Measurements from ENCODE around the gene FLYWCH1.

Gene FLYWCH1

GRCh38 chr16:2971134-2971984, 59.6 kb downstream of the FLYWCH1 start:
- no peak for FAIRE-seq

GRCh38 chr16:2971985-2972784, 60.5 kb downstream of the FLYWCH1 start:
- FAIRE-seq = no peak

- FAIRE-seq = no peak
Measured at GRCh38 chr16:2973093-2973492, 61.4 kb downstream of the FLYWCH1 start.

- no peak for FAIRE-seq
Measured at GRCh38 chr16:2973605-2974318, 62.0 kb downstream of the FLYWCH1 start.

GRCh38 chr16:2974319-2975056, 62.8 kb downstream of the FLYWCH1 start:
- no peak for FAIRE-seq

- no peak for FAIRE-seq
Measured at GRCh38 chr16:2975161-2975795, 63.5 kb downstream of the FLYWCH1 start.

- no peak for FAIRE-seq
Measured at GRCh38 chr16:2976201-2976600, 64.5 kb downstream of the FLYWCH1 start.

GRCh38 chr16:2976673-2977072, 64.9 kb downstream of the FLYWCH1 start:
- FAIRE-seq = no peak

GRCh38 chr16:2977440-2977839, 65.7 kb downstream of the FLYWCH1 start:
- no peak for FAIRE-seq

GRCh38 chr16:2979669-2980226, 68.0 kb downstream of the FLYWCH1 start:
- FAIRE-seq = no peak

- FAIRE-seq = no peak
Measured at GRCh38 chr16:2980227-2981176, 68.8 kb downstream of the FLYWCH1 start, which contains the start of gene PKMYT1. PKMYT1 (minus strand) TSS chr16:2980446; CDS start chr16:2979657, 789 bp downstream.

GRCh38 chr16:2981177-2981898, 69.6 kb downstream of the FLYWCH1 start:
- no peak for FAIRE-seq

GRCh38 chr16:2981899-2982250, 70.1 kb downstream of the FLYWCH1 start:
- FAIRE-seq = no peak

- no peak for FAIRE-seq
Measured at GRCh38 chr16:2982402-2982801, 70.7 kb downstream of the FLYWCH1 start.

GRCh38 chr16:2983706-2984136, 72.0 kb downstream of the FLYWCH1 start:
- FAIRE-seq = no peak

- no peak for FAIRE-seq
Measured at GRCh38 chr16:2985462-2985861, 73.7 kb downstream of the FLYWCH1 start.

- no peak for FAIRE-seq
Measured at GRCh38 chr16:2985893-2986355, 74.2 kb downstream of the FLYWCH1 start.

GRCh38 chr16:2986623-2987188, 75.0 kb downstream of the FLYWCH1 start:
- FAIRE-seq = no peak

GRCh38 chr16:2987286-2987685, 75.6 kb downstream of the FLYWCH1 start:
- no peak for FAIRE-seq
